Measurements from ENCODE around the gene NME8.

NME8 gene

DNA sequence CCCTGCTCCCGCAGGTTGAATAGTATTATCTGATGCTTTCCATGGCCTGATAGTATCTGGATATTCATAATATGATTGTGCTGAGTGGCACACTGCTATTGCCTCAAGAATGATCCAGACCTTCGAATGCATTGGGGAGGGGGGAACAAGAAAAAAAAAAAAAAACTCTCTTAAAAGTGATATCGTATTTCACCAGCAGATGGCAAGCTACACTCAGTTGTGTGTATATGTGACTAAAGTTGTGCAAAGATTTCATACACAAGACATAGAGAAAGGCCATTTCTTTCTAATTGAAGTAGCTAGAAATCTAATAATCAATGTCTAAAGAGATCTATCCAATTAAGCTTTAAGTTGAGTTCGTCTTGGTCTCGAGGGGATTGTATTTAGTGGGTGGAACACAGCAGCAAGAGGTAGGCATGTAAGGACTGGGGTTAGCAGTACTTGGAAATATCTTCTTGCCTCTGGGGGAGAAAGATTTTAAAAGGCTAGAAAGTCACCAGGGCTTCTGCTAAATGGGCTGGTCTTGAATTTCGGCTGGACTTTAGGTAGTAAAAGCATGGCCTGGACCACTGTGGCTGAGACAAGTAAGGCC is 52.9 kb downstream of the NME8 start:
- DNase-seq: no peak

- DNase-seq: no peak
Observed at GRCh38 chr7:37901890-37902524, 53.6 kb downstream of the NME8 start.

GRCh38 chr7:37908221-37908788 is 59.9 kb downstream of the NME8 start:
- DNase-seq: no peak

DNA sequence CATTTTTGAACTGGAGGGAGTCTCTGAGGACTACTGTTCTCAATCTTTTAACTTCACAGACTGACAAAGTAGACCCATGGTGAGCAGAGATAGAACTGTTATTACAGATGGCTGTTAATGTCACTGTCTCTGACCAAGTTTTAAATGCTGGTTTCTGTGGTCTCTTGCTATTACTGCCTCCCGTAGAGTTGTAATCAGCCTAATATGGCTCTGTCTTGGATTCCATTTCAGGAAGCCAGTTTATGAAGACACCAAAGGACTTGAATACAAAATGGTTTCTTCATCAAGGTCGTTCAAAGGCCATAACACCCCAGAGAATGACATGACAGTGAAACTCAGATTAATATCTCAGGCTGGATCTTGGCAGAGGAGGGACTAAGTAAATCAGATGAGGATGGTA is 64.4 kb downstream of the NME8 start:
- DNase-seq: no peak

DNA sequence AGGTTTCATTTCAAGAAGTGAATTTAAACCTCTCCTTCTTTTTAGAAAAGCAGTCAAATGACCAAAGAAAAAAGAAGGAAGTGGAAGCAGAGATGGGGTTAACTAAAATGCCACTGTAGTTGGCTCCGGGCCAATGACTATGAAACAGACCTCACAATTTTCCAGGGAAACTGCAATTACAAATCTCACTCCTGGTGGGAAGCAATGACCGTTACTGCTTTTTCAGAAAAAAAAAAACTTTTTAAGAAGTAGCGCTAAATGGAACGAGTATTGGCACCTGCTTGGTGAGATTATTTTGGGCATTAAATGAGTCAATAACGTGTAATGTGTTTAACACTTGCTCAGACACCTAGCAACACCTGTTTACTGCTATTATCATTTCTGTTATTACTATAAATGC is 67.0 kb downstream of the NME8 start:
- DNase-seq: no peak

DNA sequence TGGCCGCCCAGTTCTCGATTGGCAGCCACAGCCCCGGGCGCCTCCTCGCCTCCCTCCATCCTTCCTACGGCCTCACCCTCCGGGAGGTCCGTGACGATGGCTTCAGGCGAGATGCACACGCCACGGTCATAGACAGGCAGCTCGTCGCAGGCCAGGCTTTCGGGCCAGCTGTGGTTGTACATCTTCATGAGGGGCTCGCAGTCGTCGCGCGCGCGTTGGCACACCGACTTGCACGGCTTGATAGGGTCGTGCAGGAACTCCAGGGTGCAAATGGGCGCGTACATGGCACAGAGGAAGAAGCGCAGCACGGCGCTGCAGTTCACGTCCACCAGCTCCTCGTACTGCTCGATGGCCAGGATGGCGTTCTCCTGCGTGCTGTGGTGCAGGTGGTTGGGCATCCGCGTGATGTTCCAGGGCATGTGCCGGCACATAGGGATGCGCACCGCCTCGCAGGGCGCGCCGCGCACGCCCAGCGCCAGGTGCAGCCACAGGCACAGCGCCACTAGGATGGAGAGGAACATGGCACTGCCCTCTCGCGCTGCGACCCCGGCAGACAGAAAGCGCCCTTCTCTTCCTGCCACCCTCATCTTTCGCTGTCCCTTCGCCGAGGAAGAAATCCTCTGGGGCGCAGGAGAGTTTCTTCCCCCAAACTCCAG is 67.7 kb downstream of the NME8 start:
- no peak for DNase-seq

- no peak for DNase-seq
Observed at GRCh38 chr7:37916673-37917660, 68.6 kb downstream of the NME8 start, which contains the start of gene SFRP4. Gene SFRP4 (minus strand): TSS chr7:37916817. CDS start chr7:37916537, 280 bp downstream.

- DNase-seq: no peak
Observed at GRCh38 chr7:37918526-37918925, 70.1 kb downstream of the NME8 start.

DNA sequence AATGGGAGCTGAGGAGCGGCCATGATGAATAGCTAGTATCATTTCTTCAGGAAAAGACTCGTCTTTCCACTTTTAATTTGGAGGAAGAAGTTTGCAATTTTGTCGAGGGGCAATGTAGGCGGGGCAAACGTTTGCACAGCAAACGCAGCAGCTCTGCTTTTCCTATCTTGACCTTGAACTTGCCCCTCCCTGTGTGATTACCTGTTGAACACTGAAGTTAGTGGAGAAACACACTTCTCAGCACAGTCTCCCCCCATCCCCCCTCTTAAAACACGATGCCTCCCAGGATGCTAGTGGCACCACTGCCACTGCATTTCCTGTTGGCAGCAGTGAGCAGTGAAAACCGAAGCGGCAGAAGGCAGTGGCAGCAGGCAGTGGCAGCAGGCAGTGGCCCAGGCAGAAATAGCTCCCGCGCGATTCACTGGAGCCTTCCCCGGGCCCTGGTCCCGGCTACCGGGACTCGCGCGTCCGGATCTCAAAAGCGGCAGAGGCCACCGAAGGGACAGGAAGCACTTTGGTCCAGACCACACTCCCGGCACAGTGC is 72.0 kb downstream of the NME8 start, which contains the start of gene EPDR1:
Gene EPDR1 (plus strand): TSS at position 336 of the 544 bp plus-strand sequence. CDS start 300 bp downstream, outside the sequence.
- DNase-seq: no peak

DNA sequence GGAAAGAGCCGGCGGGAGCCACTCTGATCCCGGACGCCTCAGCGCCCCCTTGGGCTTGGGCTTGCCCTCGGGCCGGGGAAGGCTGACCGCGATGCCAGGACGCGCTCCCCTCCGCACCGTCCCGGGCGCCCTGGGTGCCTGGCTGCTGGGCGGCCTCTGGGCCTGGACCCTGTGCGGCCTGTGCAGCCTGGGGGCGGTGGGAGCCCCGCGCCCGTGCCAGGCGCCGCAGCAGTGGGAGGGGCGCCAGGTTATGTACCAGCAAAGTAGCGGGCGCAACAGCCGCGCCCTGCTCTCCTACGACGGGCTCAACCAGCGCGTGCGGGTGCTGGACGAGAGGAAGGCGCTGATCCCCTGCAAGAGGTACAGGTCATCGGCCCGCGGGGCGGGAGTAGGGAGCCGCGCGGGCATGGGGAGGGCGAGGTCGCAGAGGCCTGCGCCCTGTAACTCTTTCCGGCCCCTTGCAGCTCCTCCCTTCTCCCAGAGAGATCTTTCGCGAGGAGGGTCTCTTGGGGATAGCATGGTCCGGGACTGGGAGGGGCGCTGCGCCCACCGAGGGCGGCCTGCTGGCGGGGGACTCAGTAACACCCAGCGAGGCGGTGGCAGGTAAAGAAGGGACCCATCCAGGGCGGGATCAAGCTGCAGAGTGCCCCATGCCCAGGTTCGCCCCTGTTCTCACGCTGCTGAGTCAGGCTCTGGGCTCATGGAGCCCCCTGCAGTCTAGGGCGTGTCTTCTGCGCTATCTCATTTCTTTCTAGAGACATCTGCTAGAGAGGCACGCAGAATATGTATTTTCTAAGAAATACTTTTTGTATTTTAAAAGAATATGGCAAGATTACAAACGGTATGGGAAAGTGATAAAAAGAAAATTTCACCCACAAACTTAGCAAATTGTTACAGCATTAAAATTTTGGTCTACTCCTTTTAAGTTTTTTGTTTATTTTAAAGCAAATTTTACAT is 72.7 kb downstream of the NME8 start:
- no peak for DNase-seq

GRCh38 chr7:37921876-37922275 is 73.5 kb downstream of the NME8 start:
- DNase-seq: no peak

DNA sequence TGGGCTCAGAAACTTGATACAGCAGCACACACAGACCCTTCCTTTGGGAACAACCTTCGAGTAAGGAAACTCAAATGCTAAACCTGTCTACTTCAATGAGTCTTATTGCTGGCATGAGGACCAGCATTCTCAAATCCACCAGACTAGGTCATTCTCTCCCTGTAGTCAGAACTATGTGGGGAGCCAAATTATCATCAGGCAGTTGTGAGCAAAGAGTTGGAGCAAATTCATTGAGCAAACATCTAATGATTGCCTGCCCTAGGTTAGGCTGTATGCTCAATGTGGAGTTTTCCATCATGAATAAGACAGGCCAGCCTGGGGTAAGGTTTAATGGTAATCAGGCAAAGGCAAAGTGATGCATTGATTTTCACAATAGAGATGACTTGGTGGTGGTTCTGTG is 75.6 kb downstream of the NME8 start:
- no peak for DNase-seq

DNA sequence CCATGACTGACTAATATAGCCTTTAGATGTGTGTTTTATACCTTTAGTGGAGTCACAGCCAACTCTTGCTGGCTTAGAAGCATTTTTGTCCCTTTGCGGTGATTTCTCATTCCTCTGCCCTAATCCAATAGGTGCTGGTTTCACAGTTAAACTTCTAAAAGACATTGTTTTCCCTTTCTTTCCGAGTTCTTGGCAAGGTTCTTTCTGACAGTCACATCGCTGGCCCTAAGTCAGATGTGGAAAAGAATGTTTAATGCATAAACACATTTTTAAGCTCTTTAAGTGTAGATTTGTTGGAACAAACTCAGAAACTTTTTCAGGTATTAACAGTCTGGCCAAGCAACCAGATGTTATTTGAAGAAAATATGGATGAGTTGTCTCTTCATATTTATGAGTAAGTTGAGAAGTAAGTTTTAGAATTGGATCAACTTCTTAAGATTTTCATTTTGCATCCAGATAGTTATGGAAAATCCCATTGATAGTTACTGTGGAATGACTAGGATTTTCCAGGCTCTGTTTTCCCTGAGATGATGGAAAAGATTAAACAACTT is 76.2 kb downstream of the NME8 start:
- no peak for DNase-seq

GRCh38 chr7:37925620-37926019 is 77.2 kb downstream of the NME8 start:
- no peak for DNase-seq

- no peak for DNase-seq
Observed at GRCh38 chr7:37927773-37928444, 79.5 kb downstream of the NME8 start.

DNA sequence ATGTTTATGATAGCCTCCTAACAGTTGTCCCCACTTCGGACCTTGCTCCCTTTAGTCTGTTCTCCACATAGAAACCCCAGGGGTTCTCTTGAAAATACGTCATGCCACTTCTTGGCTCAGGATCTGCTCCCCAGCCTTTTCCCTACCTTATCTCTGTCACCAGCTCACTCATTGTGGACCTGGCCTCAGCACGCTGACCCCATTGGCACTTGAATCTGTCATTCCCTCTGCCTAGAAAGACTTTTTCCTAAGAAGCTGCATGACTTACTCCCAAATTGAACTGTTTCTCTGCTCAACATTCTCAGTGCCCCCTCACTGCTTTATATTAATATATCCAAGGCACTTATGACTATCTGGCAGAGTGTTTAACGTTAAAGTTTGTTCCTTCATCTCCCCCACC is 80.5 kb downstream of the NME8 start:
- DNase-seq: no peak

DNA sequence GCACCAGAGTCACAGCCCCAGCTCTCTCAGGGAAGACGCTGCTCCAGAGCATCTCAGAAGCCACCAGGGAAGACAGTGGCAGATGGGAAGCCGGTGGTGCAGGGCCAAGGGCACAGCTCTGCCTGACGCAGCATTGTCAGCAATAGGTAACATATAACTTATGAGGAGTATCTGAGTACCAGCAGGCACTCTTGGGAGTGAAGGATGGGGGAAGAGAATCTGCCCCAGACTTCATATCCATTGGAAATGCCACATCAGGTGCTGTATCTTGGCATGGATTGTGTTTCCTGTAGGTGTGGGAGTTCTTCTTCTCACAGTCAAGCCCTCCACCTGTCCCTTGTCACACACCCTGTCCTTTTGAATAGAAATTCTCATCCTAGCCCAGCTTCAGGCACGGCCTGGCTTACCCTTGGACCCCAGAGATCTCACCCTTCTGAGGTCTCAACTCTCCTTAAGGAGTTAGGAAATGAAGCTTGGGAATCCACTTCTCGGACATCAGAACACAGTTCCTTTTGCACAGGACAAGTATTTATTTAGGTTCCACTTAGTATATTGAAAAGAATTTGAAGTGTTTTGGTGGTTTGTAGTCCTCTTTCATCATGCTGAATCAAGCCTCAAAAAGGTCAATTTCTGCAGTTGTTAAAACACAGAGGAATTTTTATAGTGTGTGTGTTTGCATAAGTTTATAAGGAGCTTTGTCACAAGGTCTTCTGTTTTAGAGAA is 82.0 kb downstream of the NME8 start:
- no peak for DNase-seq

DNA sequence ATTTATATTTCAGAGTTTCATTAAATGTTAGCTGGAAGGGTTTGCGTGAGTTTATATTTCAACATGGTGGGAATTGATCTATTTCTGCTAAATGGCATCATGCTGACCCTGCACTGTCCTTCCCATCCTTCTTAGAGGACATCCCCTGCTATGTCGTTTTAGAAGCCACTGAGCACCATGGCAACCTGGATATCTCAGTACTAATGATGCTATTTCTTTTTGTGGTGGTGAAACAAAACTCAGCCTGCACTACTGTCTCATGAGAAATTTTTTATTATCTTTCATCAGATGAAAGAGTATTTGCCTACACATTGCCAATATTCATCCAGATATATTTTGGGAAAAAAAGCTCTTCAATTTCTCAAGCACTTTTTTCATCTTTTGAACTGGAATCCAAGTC is 84.1 kb downstream of the NME8 start:
- no peak for DNase-seq

DNA sequence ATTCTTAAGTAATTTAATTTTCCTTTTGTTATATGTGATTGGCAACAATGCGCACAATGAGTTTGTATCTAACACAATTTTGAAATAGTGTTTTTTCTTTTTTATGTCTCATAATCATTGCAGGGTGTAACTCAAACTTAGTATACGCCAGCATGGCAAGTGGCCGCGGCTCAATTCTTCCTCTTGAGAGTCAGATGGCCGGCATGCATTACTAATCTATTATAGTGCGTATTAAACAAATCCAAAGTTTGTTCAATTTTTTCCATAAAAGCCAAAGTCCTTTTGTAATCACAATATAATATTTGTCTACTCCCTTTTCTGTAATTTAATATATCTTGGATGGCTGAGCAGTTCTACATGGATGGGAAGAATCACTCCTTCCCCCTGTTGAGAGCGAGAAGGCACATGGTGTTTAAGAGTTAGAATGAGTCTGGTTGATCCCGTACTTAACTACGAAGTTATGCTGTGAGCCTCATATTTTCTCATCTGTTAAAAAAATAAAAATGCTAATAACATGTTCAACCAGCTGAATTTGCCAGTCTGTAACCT is 84.7 kb downstream of the NME8 start:
- DNase-seq: no peak
